Osteocyte (in vitro differentiated cells): ENCODE results near the gene BAG3. TPM values are rescaled to one million over a fixed set of nuclear protein-coding genes. Genes with fewer than 3 reads are reported as not detected.

Experiments used
- DNase-seq: peaks from one replicate; pipeline ENCODE4 v3.0.0; 2021; ENCODE audit warnings: mixed read lengths; ENCODE audit not compliant: unreplicated experiment; ENCODE audit errors: extremely low spot score
- H3K27ac Mint-ChIP-seq: one replicate; pipeline ENCODE4 v1.8.0; 2021; ENCODE audit warnings: mild to moderate bottlenecking, mixed read lengths; ENCODE audit not compliant: unreplicated experiment
- H3K27me3 Mint-ChIP-seq: one replicate; pipeline ENCODE4 v1.8.0; 2021; ENCODE audit warnings: mixed read lengths; ENCODE audit not compliant: unreplicated experiment
- H3K36me3 Mint-ChIP-seq: one replicate; pipeline ENCODE4 v1.8.0; 2021; ENCODE audit warnings: mixed read lengths; ENCODE audit not compliant: unreplicated experiment
- H3K4me1 Mint-ChIP-seq: one replicate; pipeline ENCODE4 v1.8.0; 2021; ENCODE audit warnings: mixed read lengths; ENCODE audit not compliant: unreplicated experiment
- H3K4me3 Mint-ChIP-seq: one replicate; pipeline ENCODE4 v1.8.0; 2021; ENCODE audit warnings: mild to moderate bottlenecking, moderate library complexity, mixed read lengths; ENCODE audit not compliant: unreplicated experiment
- H3K9me3 Mint-ChIP-seq: one replicate; pipeline ENCODE4 v1.8.0; 2021; ENCODE audit warnings: mixed read lengths; ENCODE audit not compliant: unreplicated experiment
- CTCF ChIP-seq: fragments of 200-600 bp; sonication (generic); IDR thresholded peaks from 2 replicates; pipeline ENCODE4 v1.5.0; 2021; ENCODE audit warnings: antibody characterized with exemption, mild to moderate bottlenecking, moderate library complexity
- total RNA-seq: library from RNA; stranded (reverse); gene quantifications from 2 replicates; pipeline ENCODE4 v1.2.1, GENCODE V29; 2021

BAG3 gene
- total RNA-seq, 1 donor from 2014 or later: 41.0 TPM

GRCh38 chr10:119669975-119670640, 18.9 kb downstream of the BAG3 start:
- DNase-seq: no peak
- Mint-ChIP-seq H3K9me3 (no peaks in the 10 kb centered on the region), H3K4me3 (no peak overlapping the region), H3K27ac (no peak overlapping the region), H3K36me3 (peaks cover 35% of the 10 kb centered on the region), H3K4me1 (peaks cover 45% of the 10 kb centered on the region), H3K27me3 (no peaks in the 10 kb centered on the region)
- TF ChIP-seq CTCF: no peak

GRCh38 chr10:119670717-119671116, 19.5 kb downstream of the BAG3 start:
- Mint-ChIP-seq H3K4me3 (no peak overlapping the region), H3K4me1 (peaks cover 40% of the 10 kb centered on the region), H3K36me3 (peaks cover 35% of the 10 kb centered on the region), H3K27ac (no peak overlapping the region), H3K27me3 (no peaks in the 10 kb centered on the region), H3K9me3 (no peaks in the 10 kb centered on the region)
- no peak for DNase-seq
- no peak for TF ChIP-seq CTCF

- H3K27ac Mint-ChIP-seq: no peak overlapping the region
- H3K4me1 Mint-ChIP-seq: peaks cover 34% of the 10 kb centered on the region
- H3K4me3 Mint-ChIP-seq: no peak overlapping the region
- no peak for TF ChIP-seq CTCF
- no peak for DNase-seq
- H3K36me3 Mint-ChIP-seq: peaks cover 41% of the 10 kb centered on the region
- no peaks in the 10 kb centered on the region for H3K9me3 Mint-ChIP-seq
- H3K27me3 Mint-ChIP-seq: no peaks in the 10 kb centered on the region
Measured at GRCh38 chr10:119671381-119671780, 20.2 kb downstream of the BAG3 start.

- no peak for DNase-seq
- Mint-ChIP-seq H3K27me3 (no peaks in the 10 kb centered on the region), H3K27ac (no peak overlapping the region), H3K36me3 (peaks cover 50% of the 10 kb centered on the region), H3K4me3 (no peak overlapping the region), H3K4me1 (peaks cover 32% of the 10 kb centered on the region), H3K9me3 (no peaks in the 10 kb centered on the region)
- no peak for TF ChIP-seq CTCF
Measured at GRCh38 chr10:119672291-119672690, 21.1 kb downstream of the BAG3 start.

- Mint-ChIP-seq H3K27ac (no peak overlapping the region), H3K4me1 (peaks cover 26% of the 10 kb centered on the region), H3K36me3 (peaks cover 52% of the 10 kb centered on the region), H3K27me3 (no peaks in the 10 kb centered on the region), H3K4me3 (no peak overlapping the region), H3K9me3 (no peaks in the 10 kb centered on the region)
- no peak for TF ChIP-seq CTCF
- DNase-seq: no peak
Measured at GRCh38 chr10:119673271-119673670, 22.1 kb downstream of the BAG3 start.
